ENCODE data around the gene GLDC. TPM values are rescaled to one million over a fixed set of nuclear protein-coding genes. Genes with fewer than 3 reads are reported as not detected.

Gene GLDC
- total RNA-seq, 1 donor from 2014 or later, result 37.4 TPM

GRCh38 chr9:6567140-6567591, 78.4 kb downstream of the GLDC start:
- no peaks in the 10 kb centered on the region for H3K27me3 Mint-ChIP-seq (ENCODE audit: low read depth)
- no peak overlapping the region for H3K27ac Mint-ChIP-seq (ENCODE audit: unreplicated experiment)
- no peaks in the 10 kb centered on the region for H3K9me3 Mint-ChIP-seq
- no peaks in the 10 kb centered on the region for H3K36me3 Mint-ChIP-seq (ENCODE audit: low read depth)
- TF ChIP-seq, protein P1, sequence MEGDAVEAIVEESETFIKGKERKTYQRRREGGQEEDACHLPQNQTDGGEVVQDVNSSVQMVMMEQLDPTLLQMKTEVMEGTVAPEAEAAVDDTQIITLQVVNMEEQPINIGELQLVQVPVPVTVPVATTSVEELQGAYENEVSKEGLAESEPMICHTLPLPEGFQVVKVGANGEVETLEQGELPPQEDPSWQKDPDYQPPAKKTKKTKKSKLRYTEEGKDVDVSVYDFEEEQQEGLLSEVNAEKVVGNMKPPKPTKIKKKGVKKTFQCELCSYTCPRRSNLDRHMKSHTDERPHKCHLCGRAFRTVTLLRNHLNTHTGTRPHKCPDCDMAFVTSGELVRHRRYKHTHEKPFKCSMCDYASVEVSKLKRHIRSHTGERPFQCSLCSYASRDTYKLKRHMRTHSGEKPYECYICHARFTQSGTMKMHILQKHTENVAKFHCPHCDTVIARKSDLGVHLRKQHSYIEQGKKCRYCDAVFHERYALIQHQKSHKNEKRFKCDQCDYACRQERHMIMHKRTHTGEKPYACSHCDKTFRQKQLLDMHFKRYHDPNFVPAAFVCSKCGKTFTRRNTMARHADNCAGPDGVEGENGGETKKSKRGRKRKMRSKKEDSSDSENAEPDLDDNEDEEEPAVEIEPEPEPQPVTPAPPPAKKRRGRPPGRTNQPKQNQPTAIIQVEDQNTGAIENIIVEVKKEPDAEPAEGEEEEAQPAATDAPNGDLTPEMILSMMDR (conservative IDR thresholded peaks at IDR 0.05), result no peak
- no peaks in the 10 kb centered on the region for H3K4me1 Mint-ChIP-seq
- H3K4me3 Mint-ChIP-seq, result no peak overlapping the region
- DNase-seq (ENCODE audit: low read depth, low spot score), result no peak

- H3K4me1 Mint-ChIP-seq, result no peaks in the 10 kb centered on the region
- H3K27me3 Mint-ChIP-seq (ENCODE audit: low read depth), result no peaks in the 10 kb centered on the region
- no peak overlapping the region for H3K27ac Mint-ChIP-seq (ENCODE audit: unreplicated experiment)
- DNase-seq (ENCODE audit: low read depth, low spot score), result no peak
- TF ChIP-seq, protein P1 (conservative IDR thresholded peaks at IDR 0.05), result no peak
- H3K9me3 Mint-ChIP-seq, result no peaks in the 10 kb centered on the region
- H3K36me3 Mint-ChIP-seq (ENCODE audit: low read depth), result no peaks in the 10 kb centered on the region
- no peak overlapping the region for H3K4me3 Mint-ChIP-seq
Observed at GRCh38 chr9:6566409-6567139, 79.0 kb downstream of the GLDC start.

- Mint-ChIP-seq H3K9me3 (no peaks in the 10 kb centered on the region), H3K4me1 (no peaks in the 10 kb centered on the region), H3K27me3 (ENCODE audit: low read depth) (no peaks in the 10 kb centered on the region), H3K27ac (ENCODE audit: unreplicated experiment) (peak overlapping the region; percentile 75), H3K36me3 (ENCODE audit: low read depth) (no peaks in the 10 kb centered on the region), H3K4me3 (no peak overlapping the region)
- DNase-seq (ENCODE audit: low read depth, low spot score), result no peak
- TF ChIP-seq, protein P1 (conservative IDR thresholded peaks at IDR 0.05), result no peak
Observed at GRCh38 chr9:6565312-6565711, 80.2 kb downstream of the GLDC start.

DNA sequence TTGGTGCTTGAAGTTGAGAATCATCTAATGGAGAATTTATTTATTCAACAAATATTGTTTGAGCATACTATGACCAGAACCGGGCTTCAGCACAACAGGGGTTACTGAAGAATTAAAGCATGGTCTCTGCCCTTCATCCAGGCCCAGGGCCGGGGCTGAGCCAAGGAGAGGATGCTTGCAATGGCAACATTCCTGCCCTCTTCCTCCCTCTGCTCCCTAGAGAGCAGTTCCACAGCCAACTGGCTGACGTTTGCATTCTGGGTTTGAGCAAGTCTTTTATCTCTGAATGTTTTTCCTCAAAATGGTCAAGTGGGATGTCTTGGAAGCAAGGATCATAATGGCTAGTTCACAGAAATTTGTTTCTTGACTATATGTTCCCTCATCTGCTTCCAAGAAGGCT, 80.7 kb downstream of the GLDC start:
- Mint-ChIP-seq H3K4me1 (no peaks in the 10 kb centered on the region), H3K27ac (ENCODE audit: unreplicated experiment) (no peak overlapping the region), H3K27me3 (ENCODE audit: low read depth) (no peaks in the 10 kb centered on the region), H3K36me3 (ENCODE audit: low read depth) (peaks cover 2% of the 10 kb centered on the region), H3K4me3 (no peak overlapping the region), H3K9me3 (no peaks in the 10 kb centered on the region)
- TF ChIP-seq, protein P1 (conservative IDR thresholded peaks at IDR 0.05), result no peak
- DNase-seq (ENCODE audit: low read depth, low spot score), result no peak

- peaks cover 4% of the 10 kb centered on the region for H3K36me3 Mint-ChIP-seq (ENCODE audit: low read depth)
- TF ChIP-seq, protein P1 (conservative IDR thresholded peaks at IDR 0.05), result no peak
Observed at GRCh38 chr9:6564360-6564759, 81.2 kb downstream of the GLDC start.

More at GRCh38 chr9:6564360-6564759, 81.2 kb downstream of the GLDC start:
- DNase-seq (ENCODE audit: low read depth, low spot score), result no peak
- no peak overlapping the region for H3K4me3 Mint-ChIP-seq
- no peak overlapping the region for H3K27ac Mint-ChIP-seq (ENCODE audit: unreplicated experiment)
- no peaks in the 10 kb centered on the region for H3K27me3 Mint-ChIP-seq (ENCODE audit: low read depth)
- no peaks in the 10 kb centered on the region for H3K4me1 Mint-ChIP-seq
- no peaks in the 10 kb centered on the region for H3K9me3 Mint-ChIP-seq

Measured in neural crest cell (in vitro differentiated cells).